Stimulated activated CD8-positive, alpha-beta memory T cell treated with anti-CD3 and anti-CD28 coated beads, Interleukin-7, amount 100 ng/mL, for 24 hours (primary cell): ENCODE measurements around the gene CRNN.

ENCODE experiments used
- DNase-seq: peaks from one replicate; pipeline ENCODE4 v3.0.0-alpha.2; 2020; ENCODE audit warnings: low read depth

CRNN gene

GRCh38 chr1:152419917-152420316, 5.9 kb upstream of the CRNN start:
- DNase-seq, result no peak

GRCh38 chr1:152415454-152416227, 1.6 kb upstream of the CRNN start:
- DNase-seq, result no peak

GRCh38 chr1:152412756-152413155, 1.3 kb downstream of the CRNN start:
- DNase-seq, result no peak

- no peak for DNase-seq
Observed at GRCh38 chr1:152411134-152411533, 2.9 kb downstream of the CRNN start.

- DNase-seq, result no peak
Observed at GRCh38 chr1:152410599-152410998, 3.5 kb downstream of the CRNN start.

GRCh38 chr1:152410028-152410427, 4.0 kb downstream of the CRNN start:
- no peak for DNase-seq

- no peak for DNase-seq
Observed at GRCh38 chr1:152408664-152409063, 5.4 kb downstream of the CRNN start.

- no peak for DNase-seq
Observed at GRCh38 chr1:152398812-152399698, 15.0 kb downstream of the CRNN start.

GRCh38 chr1:152397474-152397873, 16.6 kb downstream of the CRNN start:
- DNase-seq, result no peak

- no peak for DNase-seq
Observed at GRCh38 chr1:152394151-152394550, 19.9 kb downstream of the CRNN start.

- DNase-seq, result no peak
Observed at GRCh38 chr1:152392909-152393308, 21.2 kb downstream of the CRNN start.

- no peak for DNase-seq
Observed at GRCh38 chr1:152388889-152389288, 25.2 kb downstream of the CRNN start.

GRCh38 chr1:152386940-152387339, 27.1 kb downstream of the CRNN start:
- no peak for DNase-seq

GRCh38 chr1:152380932-152381331, 33.1 kb downstream of the CRNN start:
- no peak for DNase-seq

- no peak for DNase-seq
Observed at GRCh38 chr1:152374451-152374850, 39.6 kb downstream of the CRNN start.

GRCh38 chr1:152372672-152373071, 41.4 kb downstream of the CRNN start:
- no peak for DNase-seq

GRCh38 chr1:152367436-152367835, 46.6 kb downstream of the CRNN start:
- DNase-seq, result no peak

- DNase-seq, result no peak
Observed at GRCh38 chr1:152359906-152360305, 54.2 kb downstream of the CRNN start, which contains the start of gene FLG2. Gene FLG2 (minus strand): TSS chr1:152360006. CDS start chr1:152358884, 1,122 bp downstream.
